Natural killer cell (primary cell): ENCODE data around the gene AP2B1. TPM values are rescaled to one million over a fixed set of nuclear protein-coding genes. Genes with fewer than 3 reads are reported as not detected.
A peak's percentile ranks its signal among the peaks of the same experiment; 100 is the strongest.

ENCODE experiments used
- ATAC-seq, 3 donors: fragments of 150-1000 bp in 2 of 3; fragments of 200-7000 bp in 1 of 3; cut with Tn5 transposase; 1 replicate in 1 of 3; 2 replicates in 2 of 3; pipeline ENCODE4 v1.10.0; 2021; ENCODE audit warnings: mild to moderate bottlenecking in 2 of 3, moderate library complexity in 2 of 3
- DNase-seq, 2 donors: peaks; one replicate each; pipeline versions ENCODE4 v3.0.0 to v3.0.0-alpha.2; 2013 to 2021; ENCODE audit warnings: mixed read lengths in 1 of 2
- H3K27ac ChIP-seq: one replicate; pipeline ENCODE4 v1.5.1; 2013; ENCODE audit warnings: mild to moderate bottlenecking, low read length
- H3K27me3 ChIP-seq: one replicate; pipeline ENCODE4 v1.6.1; 2013; ENCODE audit warnings: low read length; ENCODE audit not compliant: control insufficient read depth, insufficient read depth
- H3K36me3 ChIP-seq: one replicate; pipeline ENCODE4 v1.6.1; 2013; ENCODE audit warnings: low read length; ENCODE audit not compliant: control insufficient read depth, insufficient read depth
- H3K4me1 ChIP-seq: one replicate; pipeline ENCODE4 v1.6.1; 2013; ENCODE audit warnings: low read length; ENCODE audit not compliant: control insufficient read depth, insufficient read depth
- H3K4me3 ChIP-seq: one replicate; pipeline ENCODE4 v1.5.1; 2013; ENCODE audit warnings: low read length
- H3K9me3 ChIP-seq: one replicate; pipeline ENCODE4 v1.6.1; 2013; ENCODE audit warnings: low read length; ENCODE audit not compliant: control insufficient read depth, insufficient read depth
- H3K27ac Mint-ChIP-seq, 2 donors: one replicate each; pipeline ENCODE4 v1.8.0; 2022; ENCODE audit warnings: mild to moderate bottlenecking in 2 of 2, mixed read lengths in 2 of 2, moderate library complexity in 1 of 2
- H3K27me3 Mint-ChIP-seq, 2 donors: one replicate each; pipeline ENCODE4 v1.8.0; 2022; ENCODE audit warnings: low read depth in 2 of 2, mixed read lengths in 2 of 2
- H3K36me3 Mint-ChIP-seq: one replicate; pipeline ENCODE4 v1.8.0; 2022; ENCODE audit warnings: mixed read lengths
- H3K4me1 Mint-ChIP-seq, 2 donors: one replicate each; pipeline ENCODE4 v1.8.0; 2022; ENCODE audit warnings: mixed read lengths in 2 of 2
- H3K4me3 Mint-ChIP-seq: one replicate; pipeline ENCODE4 v1.8.0; 2022; ENCODE audit warnings: mild to moderate bottlenecking, moderate library complexity, mixed read lengths
- H3K9me3 Mint-ChIP-seq, 2 donors: one replicate each; pipeline ENCODE4 v1.8.0; 2022; ENCODE audit warnings: mixed read lengths in 2 of 2
- CTCF ChIP-seq: fragments of 200-600 bp; IDR thresholded peaks from one replicate; pipeline ENCODE4 v1.8.0; 2022; ENCODE audit warnings: antibody characterized with exemption
- WGBS: methylation state at CpG from one replicate; pipeline ENCODE4 v1.1.7; 2013; ENCODE audit warnings: missing lambda C conversion rate; ENCODE audit not compliant: insufficient coverage; 5-methylcytosine and 5-hydroxymethylcytosine counted together
- intact Hi-C: fragments of 100-400 bp; cut with micrococcal nuclease; formaldehyde crosslinking; loops from one replicate; pipeline ENCODE4 v1.14.2; 2022
- total RNA-seq, 4 donors: library from RNA; stranded (reverse); fragments of 120-200 nt in 1 of 4; gene quantifications; one replicate each; pipeline versions ENCODE4 v1.2.3 to v1.2.4, GENCODE V29; 2013 to 2022

Gene AP2B1
- total RNA-seq, 3 donors from 2014 or later (not counting 1 experiment from before 2014, with no cell fraction given): 111 to 148 (median 139) TPM

- intact Hi-C loops: no loop called here
Observed at GRCh38 chr17:35618628-35619027, 31.5 kb downstream of the AP2B1 start.

GRCh38 chr17:35621768-35622167 is 34.6 kb downstream of the AP2B1 start:
- peaks cover 21% of the 10 kb centered on the region for H3K36me3 Mint-ChIP-seq
- no peak overlapping the region for H3K27ac Mint-ChIP-seq
- H3K36me3 ChIP-seq: peaks cover 34% of the 10 kb centered on the region

More at GRCh38 chr17:35618628-35619027, 31.5 kb downstream of the AP2B1 start:
- Mint-ChIP-seq H3K36me3 (no peaks in the 10 kb centered on the region), H3K4me1 (no peaks in the 10 kb centered on the region), H3K9me3 (no peaks in the 10 kb centered on the region), H3K4me3 (no peak overlapping the region), H3K27ac (peak overlapping the region in 1 of 2 donors; percentile 3), H3K27me3 (no peaks in the 10 kb centered on the region)
- H3K4me1 ChIP-seq: no peaks in the 10 kb centered on the region
- no peak overlapping the region for H3K27ac ChIP-seq
- no peaks in the 10 kb centered on the region for H3K9me3 ChIP-seq
- peaks cover 17% of the 10 kb centered on the region for H3K36me3 ChIP-seq
- no peak for TF ChIP-seq CTCF
- DNase-seq (no peak), ATAC-seq (no peak)
- H3K27me3 ChIP-seq: no peaks in the 10 kb centered on the region
- H3K4me3 ChIP-seq: no peak overlapping the region

GRCh38 chr17:35627417-35627816 is 40.3 kb downstream of the AP2B1 start:
- DNase-seq: no peak
- Mint-ChIP-seq H3K9me3 (no peaks in the 10 kb centered on the region), H3K27me3 (no peaks in the 10 kb centered on the region), H3K4me1 (no peaks in the 10 kb centered on the region), H3K4me3 (no peak overlapping the region), H3K36me3 (peaks cover 23% of the 10 kb centered on the region), H3K27ac (peak overlapping the region in 1 of 2 donors; percentile 17)
- intact Hi-C loops: no loop called here
- Histone ChIP-seq H3K4me1 (no peaks in the 10 kb centered on the region), H3K27ac (no peak overlapping the region), H3K9me3 (no peaks in the 10 kb centered on the region), H3K4me3 (no peak overlapping the region), H3K27me3 (no peaks in the 10 kb centered on the region), H3K36me3 (peaks cover 70% of the 10 kb centered on the region)
- TF ChIP-seq CTCF: no peak
- 98% methylated on average over 4 of the region's 4 CpGs for WGBS
- ATAC-seq: no peak

More at GRCh38 chr17:35621768-35622167, 34.6 kb downstream of the AP2B1 start:
- TF ChIP-seq CTCF: no peak
- H3K4me3 ChIP-seq: no peak overlapping the region
- no peaks in the 10 kb centered on the region for H3K4me1 Mint-ChIP-seq
- H3K27me3 ChIP-seq: no peaks in the 10 kb centered on the region
- no peak for ATAC-seq
- no peaks in the 10 kb centered on the region for H3K9me3 ChIP-seq
- no peak overlapping the region for H3K27ac ChIP-seq
- H3K27me3 Mint-ChIP-seq: no peaks in the 10 kb centered on the region
- DNase-seq: no peak
- H3K9me3 Mint-ChIP-seq: no peaks in the 10 kb centered on the region
- H3K4me3 Mint-ChIP-seq: no peak overlapping the region
- WGBS: no CpG with 5 or more reads among the region's 1 CpG
- intact Hi-C loops: no loop called here
- H3K4me1 ChIP-seq: no peaks in the 10 kb centered on the region

GRCh38 chr17:35630530-35631148 is 43.5 kb downstream of the AP2B1 start:
- TF ChIP-seq CTCF: no peak
- Histone ChIP-seq H3K27ac (no peak overlapping the region), H3K4me1 (no peaks in the 10 kb centered on the region), H3K27me3 (no peaks in the 10 kb centered on the region), H3K9me3 (no peaks in the 10 kb centered on the region), H3K4me3 (no peak overlapping the region), H3K36me3 (peaks cover 57% of the 10 kb centered on the region)
- Mint-ChIP-seq H3K4me3 (no peak overlapping the region), H3K27ac (peak overlapping the region; percentile 32 to 39), H3K9me3 (no peaks in the 10 kb centered on the region), H3K4me1 (no peaks in the 10 kb centered on the region), H3K27me3 (no peaks in the 10 kb centered on the region), H3K36me3 (peaks cover 10% of the 10 kb centered on the region)
- ATAC-seq (no peak), DNase-seq (no peak)
- no CpG with 5 or more reads among the region's 1 CpG for WGBS
- intact Hi-C loops: no loop called here
